ENCODE results near the gene FAM76A. TPM values are rescaled to one million over a fixed set of nuclear protein-coding genes. Genes with fewer than 3 reads are reported as not detected.
"Not testable (repeated sequence)": the region's sequence is repeated elsewhere in the genome, so short reads cannot be mapped to it uniquely, and the experiment has no call there.

Gene FAM76A
- total and polyA plus RNA-seq, 2 donors (not counting 1 experiment from before 2014, with no cell fraction given): 13.5 to 17.5 TPM

DNA sequence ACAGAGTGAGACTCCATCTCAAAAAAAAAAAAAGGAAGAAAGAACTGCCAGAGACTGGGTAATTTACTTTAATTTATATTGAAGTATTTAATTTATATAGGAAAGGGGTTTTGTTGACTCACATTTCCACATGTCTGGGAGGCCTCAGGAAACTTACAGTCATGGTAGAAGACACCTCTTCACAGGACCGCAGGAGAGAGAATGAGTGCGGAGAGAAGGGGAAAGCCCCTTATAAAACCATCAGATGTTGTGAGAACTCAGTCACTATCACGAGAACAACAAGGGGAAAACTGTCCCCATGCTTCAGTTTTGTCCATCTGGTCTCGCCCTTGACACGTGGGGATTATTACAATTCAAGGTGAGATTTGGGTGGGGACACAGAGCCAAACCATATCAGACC lies 79.0 kb downstream of the FAM76A start:
- no peak overlapping the region for H3K27ac ChIP-seq (ENCODE audit: insufficient read depth, low read length)
- H3K9ac ChIP-seq (ENCODE audit: insufficient read depth, low read length): no peak overlapping the region
- H3K9me3 ChIP-seq (ENCODE audit: control insufficient read depth, insufficient read depth, low read depth, low read length): no peaks in the 10 kb centered on the region
- H2AFZ ChIP-seq (ENCODE audit: low read length): no peak overlapping the region
- TF ChIP-seq, protein P1, sequence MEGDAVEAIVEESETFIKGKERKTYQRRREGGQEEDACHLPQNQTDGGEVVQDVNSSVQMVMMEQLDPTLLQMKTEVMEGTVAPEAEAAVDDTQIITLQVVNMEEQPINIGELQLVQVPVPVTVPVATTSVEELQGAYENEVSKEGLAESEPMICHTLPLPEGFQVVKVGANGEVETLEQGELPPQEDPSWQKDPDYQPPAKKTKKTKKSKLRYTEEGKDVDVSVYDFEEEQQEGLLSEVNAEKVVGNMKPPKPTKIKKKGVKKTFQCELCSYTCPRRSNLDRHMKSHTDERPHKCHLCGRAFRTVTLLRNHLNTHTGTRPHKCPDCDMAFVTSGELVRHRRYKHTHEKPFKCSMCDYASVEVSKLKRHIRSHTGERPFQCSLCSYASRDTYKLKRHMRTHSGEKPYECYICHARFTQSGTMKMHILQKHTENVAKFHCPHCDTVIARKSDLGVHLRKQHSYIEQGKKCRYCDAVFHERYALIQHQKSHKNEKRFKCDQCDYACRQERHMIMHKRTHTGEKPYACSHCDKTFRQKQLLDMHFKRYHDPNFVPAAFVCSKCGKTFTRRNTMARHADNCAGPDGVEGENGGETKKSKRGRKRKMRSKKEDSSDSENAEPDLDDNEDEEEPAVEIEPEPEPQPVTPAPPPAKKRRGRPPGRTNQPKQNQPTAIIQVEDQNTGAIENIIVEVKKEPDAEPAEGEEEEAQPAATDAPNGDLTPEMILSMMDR (conservative IDR thresholded peaks at IDR 0.05 in 1 of 2, IDR thresholded peaks at IDR 0.05 in 1 of 2; ENCODE audit: low read depth in 1 of 2, low read length in 2 of 2): no peak
- no peak for TF ChIP-seq EZH2 (IDR thresholded peaks at IDR 0.05; ENCODE audit: low read length, missing control alignments)
- H3K4me1 ChIP-seq (ENCODE audit: control insufficient read depth, extremely low read depth, insufficient read depth, low read length): no peaks in the 10 kb centered on the region
- no peaks in the 10 kb centered on the region for H3K27me3 ChIP-seq (ENCODE audit: control insufficient read depth, insufficient read depth, low read length)
- H4K20me1 ChIP-seq (ENCODE audit: control insufficient read depth, extremely low read depth, insufficient read depth, low read length): no peaks in the 10 kb centered on the region
- H3K4me2 ChIP-seq (ENCODE audit: extremely low read depth, insufficient read depth, low read length): no peak overlapping the region
- DNase-seq (ENCODE audit: low read depth in 2 of 2): no peak
- H3K36me3 ChIP-seq (ENCODE audit: control insufficient read depth, insufficient read depth, low read length): peaks cover 9% of the 10 kb centered on the region
- H3K79me2 ChIP-seq (ENCODE audit: control insufficient read depth, insufficient read depth, low read length): no peaks in the 10 kb centered on the region
- H3K4me3 ChIP-seq (replicated peaks in 1 of 4; ENCODE audit: control extremely low read depth in 1 of 4, insufficient read depth in 1 of 4, low read depth in 3 of 4, low read length in 4 of 4): no peak overlapping the region

DNA sequence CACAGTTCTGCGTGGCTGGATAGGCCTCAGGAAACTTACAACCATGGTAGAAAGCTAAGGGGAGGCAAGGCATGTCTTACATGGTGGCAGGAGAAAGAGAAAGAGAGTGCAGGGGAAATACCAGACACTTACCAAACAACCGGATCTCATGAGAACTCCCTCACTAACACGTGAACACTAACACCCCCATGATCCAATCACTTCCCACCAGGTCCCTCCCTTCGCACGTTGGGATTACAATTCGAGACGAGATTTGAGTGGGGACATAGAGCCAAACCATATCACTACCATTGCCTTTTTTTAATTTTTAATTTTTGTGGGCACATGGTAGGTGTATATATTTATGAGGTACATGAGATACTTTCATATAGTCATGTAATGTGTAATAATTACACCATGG lies 81.0 kb downstream of the FAM76A start:
- Histone ChIP-seq H3K9ac (ENCODE audit: insufficient read depth, low read length) (no peak overlapping the region), H3K4me2 (ENCODE audit: extremely low read depth, insufficient read depth, low read length) (no peak overlapping the region), H3K4me3 (replicated peaks in 1 of 4; ENCODE audit: control extremely low read depth in 1 of 4, insufficient read depth in 1 of 4, low read depth in 3 of 4, low read length in 4 of 4) (no peak overlapping the region), H3K27ac (ENCODE audit: insufficient read depth, low read length) (no peak overlapping the region), H3K4me1 (ENCODE audit: control insufficient read depth, extremely low read depth, insufficient read depth, low read length) (no peaks in the 10 kb centered on the region), H3K79me2 (ENCODE audit: control insufficient read depth, insufficient read depth, low read length) (no peaks in the 10 kb centered on the region), H3K27me3 (ENCODE audit: control insufficient read depth, insufficient read depth, low read length) (no peaks in the 10 kb centered on the region), H4K20me1 (ENCODE audit: control insufficient read depth, extremely low read depth, insufficient read depth, low read length) (no peaks in the 10 kb centered on the region), H2AFZ (ENCODE audit: low read length) (no peak overlapping the region), H3K9me3 (ENCODE audit: control insufficient read depth, insufficient read depth, low read depth, low read length) (no peaks in the 10 kb centered on the region), H3K36me3 (ENCODE audit: control insufficient read depth, insufficient read depth, low read length) (peaks cover 6% of the 10 kb centered on the region)
- DNase-seq (ENCODE audit: low read depth in 2 of 2): no peak
- TF ChIP-seq, protein P1 (conservative IDR thresholded peaks at IDR 0.05 in 1 of 2, IDR thresholded peaks at IDR 0.05 in 1 of 2; ENCODE audit: low read depth in 1 of 2, low read length in 2 of 2): no peak
- TF ChIP-seq EZH2 (IDR thresholded peaks at IDR 0.05; ENCODE audit: low read length, missing control alignments): no peak

DNA sequence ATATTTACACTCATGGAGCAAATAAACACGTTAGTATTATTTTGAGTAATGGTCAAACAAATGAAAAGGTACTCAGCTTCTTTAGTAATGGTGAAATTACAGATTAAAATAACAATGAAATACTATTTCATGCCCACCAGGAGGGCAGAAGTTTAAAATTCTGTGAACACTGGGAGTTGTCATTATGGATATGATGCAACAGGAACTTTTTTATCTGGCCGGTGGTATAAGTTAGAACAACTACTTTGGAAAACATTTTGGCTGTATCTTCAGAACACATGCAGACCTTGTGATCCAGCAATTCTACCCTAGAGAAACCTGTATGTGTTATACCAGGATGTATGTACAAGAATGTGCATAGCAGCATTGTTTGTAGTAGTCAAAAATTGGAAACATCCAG lies 81.6 kb downstream of the FAM76A start:
- Histone ChIP-seq H3K4me1 (ENCODE audit: control insufficient read depth, extremely low read depth, insufficient read depth, low read length) (no peaks in the 10 kb centered on the region), H3K9me3 (ENCODE audit: control insufficient read depth, insufficient read depth, low read depth, low read length) (no peaks in the 10 kb centered on the region), H3K4me2 (ENCODE audit: extremely low read depth, insufficient read depth, low read length) (no peak overlapping the region), H3K27ac (ENCODE audit: insufficient read depth, low read length) (no peak overlapping the region), H3K9ac (ENCODE audit: insufficient read depth, low read length) (no peak overlapping the region), H2AFZ (ENCODE audit: low read length) (no peak overlapping the region), H3K27me3 (ENCODE audit: control insufficient read depth, insufficient read depth, low read length) (no peaks in the 10 kb centered on the region), H3K4me3 (replicated peaks in 1 of 4; ENCODE audit: control extremely low read depth in 1 of 4, insufficient read depth in 1 of 4, low read depth in 3 of 4, low read length in 4 of 4) (no peak overlapping the region), H3K79me2 (ENCODE audit: control insufficient read depth, insufficient read depth, low read length) (no peaks in the 10 kb centered on the region), H4K20me1 (ENCODE audit: control insufficient read depth, extremely low read depth, insufficient read depth, low read length) (no peaks in the 10 kb centered on the region), H3K36me3 (ENCODE audit: control insufficient read depth, insufficient read depth, low read length) (peaks cover 2% of the 10 kb centered on the region)
- TF ChIP-seq, protein P1 (conservative IDR thresholded peaks at IDR 0.05 in 1 of 2, IDR thresholded peaks at IDR 0.05 in 1 of 2; ENCODE audit: low read depth in 1 of 2, low read length in 2 of 2): no peak
- TF ChIP-seq EZH2 (IDR thresholded peaks at IDR 0.05; ENCODE audit: low read length, missing control alignments): no peak
- no peak for DNase-seq (ENCODE audit: low read depth in 2 of 2)

DNA sequence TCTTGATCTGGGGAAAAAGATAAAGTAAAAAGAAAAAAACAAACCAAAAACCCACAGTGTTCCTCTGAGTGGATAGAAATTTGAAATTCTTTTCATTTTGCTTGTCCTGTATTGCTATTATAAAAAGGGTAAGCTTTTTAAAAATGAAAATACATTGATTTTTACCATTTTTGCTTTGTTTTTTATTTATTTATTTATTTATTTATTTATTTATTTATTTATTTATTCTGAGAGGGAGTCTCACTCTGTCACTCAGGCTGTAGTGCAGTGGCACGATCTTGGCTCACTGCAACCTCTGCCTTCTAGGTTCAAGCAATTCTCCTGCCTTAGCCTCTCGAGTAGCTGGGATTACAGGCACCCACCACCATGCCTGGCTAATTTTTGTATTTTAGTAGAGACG lies 82.4 kb downstream of the FAM76A start:
- H3K4me3 ChIP-seq (replicated peaks in 1 of 4; ENCODE audit: control extremely low read depth in 1 of 4, insufficient read depth in 1 of 4, low read depth in 3 of 4, low read length in 4 of 4); H3K9ac ChIP-seq (ENCODE audit: insufficient read depth, low read length); H3K79me2 ChIP-seq (ENCODE audit: control insufficient read depth, insufficient read depth, low read length); H3K4me2 ChIP-seq (ENCODE audit: extremely low read depth, insufficient read depth, low read length); H3K4me1 ChIP-seq (ENCODE audit: control insufficient read depth, extremely low read depth, insufficient read depth, low read length); H4K20me1 ChIP-seq (ENCODE audit: control insufficient read depth, extremely low read depth, insufficient read depth, low read length); H3K27ac ChIP-seq (ENCODE audit: insufficient read depth, low read length); H2AFZ ChIP-seq (ENCODE audit: low read length); H3K36me3 ChIP-seq (ENCODE audit: control insufficient read depth, insufficient read depth, low read length); H3K9me3 ChIP-seq (ENCODE audit: control insufficient read depth, insufficient read depth, low read depth, low read length); H3K27me3 ChIP-seq (ENCODE audit: control insufficient read depth, insufficient read depth, low read length); DNase-seq (ENCODE audit: low read depth in 2 of 2): not testable (repeated sequence)
